OCI-LY7 (cell line): Measurements from ENCODE around the gene KCNG1. TPM values are rescaled to one million over a fixed set of nuclear protein-coding genes. Genes with fewer than 3 reads are reported as not detected.

Experiments
- BruUV-seq: library from RNA; stranded (reverse); fragments of 400-500 nt; replicated peaks from 2 replicates; lab custom pipeline; 2021; lab: Mats Ljungman, UMichigan
- CTCF ChIA-PET: fragments of 300-600 bp; sonication (Branson Sonifier 250); formaldehyde crosslinking; loops from one replicate; lab custom pipeline; 2022; ENCODE audit warnings: antibody characterized with exemption; ENCODE audit not compliant: unreplicated experiment; lab: Charles Lee
- POLR2A ChIA-PET: fragments of 300-600 bp; sonication (Branson Sonifier 250); formaldehyde crosslinking; loops from one replicate; lab custom pipeline; 2022; ENCODE audit warnings: antibody characterized with exemption; lab: Charles Lee
- DNase-seq: peaks from one replicate; pipeline ENCODE4 v3.0.0-alpha.2; 2015; ENCODE audit warnings: low spot score
- H2AFZ ChIP-seq: fragments of 200-600 bp; sonication (generic), shearing (Covaris generic); 2 replicates; pipeline ENCODE4 v1.6.1; 2014; ENCODE audit warnings: mild to moderate bottlenecking, antibody characterized with exemption, low read length, moderate library complexity
- H3K27ac ChIP-seq: fragments of 200-600 bp; sonication (generic); 2 replicates; pipeline ENCODE4 v1.5.1; 2014; ENCODE audit warnings: mixed run types, low read depth, mild to moderate bottlenecking, moderate library complexity, low read length, inconsistent platforms; ENCODE audit not compliant: poor library complexity, severe bottlenecking
- H3K36me3 ChIP-seq: fragments of 200-600 bp; sonication (generic); 2 replicates; pipeline ENCODE4 v1.6.1; 2014; ENCODE audit warnings: mild to moderate bottlenecking, antibody characterized with exemption, low read length, moderate library complexity, mixed read lengths; ENCODE audit not compliant: insufficient read depth
- H3K4me1 ChIP-seq: fragments of 200-600 bp; sonication (generic); 2 replicates; pipeline ENCODE4 v1.5.1; 2014; ENCODE audit warnings: mild to moderate bottlenecking, low read length; ENCODE audit not compliant: insufficient read depth, poor library complexity, severe bottlenecking
- H3K4me2 ChIP-seq: fragments of 200-600 bp; sonication (generic); 2 replicates; pipeline ENCODE4 v1.6.1; 2014; ENCODE audit warnings: mild to moderate bottlenecking, low read length
- H3K4me3 ChIP-seq: fragments of 200-600 bp; sonication (generic); 2 replicates; pipeline ENCODE4 v1.5.1; 2014; ENCODE audit warnings: mild to moderate bottlenecking, low read depth, low read length; ENCODE audit not compliant: poor library complexity, severe bottlenecking
- H3K79me2 ChIP-seq: fragments of 200-600 bp; sonication (generic); 2 replicates; pipeline ENCODE4 v1.6.1; 2016; ENCODE audit warnings: low read depth, mild to moderate bottlenecking, low read length, moderate library complexity, mixed read lengths; ENCODE audit not compliant: insufficient read depth
- H3K9me2 ChIP-seq: fragments of 200-600 bp; sonication (generic); 2 replicates; pipeline ENCODE4 v1.6.1; 2016; ENCODE audit warnings: mild to moderate bottlenecking, low read length, mixed read lengths; ENCODE audit not compliant: insufficient read depth
- H3K9me3 ChIP-seq: fragments of 200-600 bp; sonication (generic); 2 replicates; pipeline ENCODE4 v1.6.1; 2014; ENCODE audit warnings: mild to moderate bottlenecking, mixed run types, low read length, mixed read lengths
- H4K20me1 ChIP-seq: fragments of 200-600 bp; sonication (generic); 2 replicates; pipeline ENCODE4 v1.6.1; 2014; ENCODE audit warnings: mild to moderate bottlenecking, antibody characterized with exemption, low read length, moderate library complexity, mixed read lengths; ENCODE audit not compliant: insufficient read depth
- CTCF ChIP-seq: fragments of 200-600 bp; sonication (generic); conservative IDR thresholded peaks from 2 replicates; pipeline ENCODE4 v1.5.1; 2014; ENCODE audit warnings: mild to moderate bottlenecking, antibody characterized with exemption, low read length, moderate library complexity, mixed read lengths
- EZH2phosphoT487 ChIP-seq: fragments of 200-600 bp; sonication (generic); IDR thresholded peaks from 2 replicates; pipeline ENCODE4 v1.6.1; 2018; ENCODE audit warnings: low read depth, borderline replicate concordance, mild to moderate bottlenecking, mixed run types, antibody characterized with exemption, low read length, moderate library complexity, mixed read lengths
- intact Hi-C: fragments of 100-400 bp; cut with micrococcal nuclease; formaldehyde crosslinking; loops from one replicate; pipeline ENCODE4 v1.10.0; 2022; ENCODE audit not compliant: unreplicated experiment
- total RNA-seq, 2 experiments: library from RNA; depleted of rRNA in 1 of 2; stranded (reverse); fragments of >200 nt in 1 of 2; shearing (Covaris generic) in 1 of 2; gene quantifications; 2 replicates each; pipeline ENCODE4 v1.2.3, GENCODE V29; 2014 to 2022

Gene KCNG1
- total RNA-seq, 2 experiments from 2014 or later = not detected

- H3K27ac ChIP-seq = no peak overlapping the region
- intact Hi-C loops = no loop called here
- no peak for TF ChIP-seq EZH2phosphoT487
- no peak for TF ChIP-seq CTCF
- no peaks in the 10 kb centered on the region for H3K36me3 ChIP-seq
- no peaks in the 10 kb centered on the region for H3K79me2 ChIP-seq
- CTCF ChIA-PET = no interaction called here
- H2AFZ ChIP-seq = no peak overlapping the region
- no peaks in the 10 kb centered on the region for H4K20me1 ChIP-seq
- POLR2A ChIA-PET = no interaction called here
- no TSS peak for BruUV-seq
- no peaks in the 10 kb centered on the region for H3K4me1 ChIP-seq
- no peak for DNase-seq
- H3K4me3 ChIP-seq = no peak overlapping the region
- no peak overlapping the region for H3K4me2 ChIP-seq
- no peaks in the 10 kb centered on the region for H3K9me3 ChIP-seq
- no peaks in the 10 kb centered on the region for H3K9me2 ChIP-seq
These were observed 10.6 kb downstream of the KCNG1 start for GRCh38 chr20:51012357-51012756.

- H3K27ac ChIP-seq = no peak overlapping the region
- no peaks in the 10 kb centered on the region for H4K20me1 ChIP-seq
- H3K36me3 ChIP-seq = no peaks in the 10 kb centered on the region
- POLR2A ChIA-PET = no interaction called here
- H3K4me2 ChIP-seq = no peak overlapping the region
- DNase-seq = no peak
- no peak for TF ChIP-seq CTCF
- TF ChIP-seq EZH2phosphoT487 = no peak
- no peak overlapping the region for H2AFZ ChIP-seq
- no peak overlapping the region for H3K4me3 ChIP-seq
- no peaks in the 10 kb centered on the region for H3K4me1 ChIP-seq
- no peaks in the 10 kb centered on the region for H3K9me3 ChIP-seq
- no peaks in the 10 kb centered on the region for H3K9me2 ChIP-seq
- intact Hi-C loops = no loop called here
- no peaks in the 10 kb centered on the region for H3K79me2 ChIP-seq
- CTCF ChIA-PET = no interaction called here
- no TSS peak for BruUV-seq
These were observed 11.4 kb downstream of the KCNG1 start for GRCh38 chr20:51011479-51011878.

GRCh38 chr20:51010932-51011331, 12.0 kb downstream of the KCNG1 start:
- H4K20me1 ChIP-seq = no peaks in the 10 kb centered on the region
- POLR2A ChIA-PET = no interaction called here
- DNase-seq = no peak
- no peak overlapping the region for H3K4me3 ChIP-seq
- H3K36me3 ChIP-seq = no peaks in the 10 kb centered on the region
- BruUV-seq = no TSS peak
- intact Hi-C loops = no loop called here
- H3K4me2 ChIP-seq = no peak overlapping the region
- no peaks in the 10 kb centered on the region for H3K9me2 ChIP-seq
- no peak for TF ChIP-seq CTCF
- no peak for TF ChIP-seq EZH2phosphoT487
- no peaks in the 10 kb centered on the region for H3K4me1 ChIP-seq
- H2AFZ ChIP-seq = no peak overlapping the region
- no peaks in the 10 kb centered on the region for H3K9me3 ChIP-seq
- H3K27ac ChIP-seq = no peak overlapping the region
- H3K79me2 ChIP-seq = no peaks in the 10 kb centered on the region
- CTCF ChIA-PET = no interaction called here
